IPS-15b (cell line): Measurements from ENCODE around the gene CCDC175.

Source experiments
- H3K27me3 ChIP-seq: one replicate; pipeline ENCODE4 v1.6.1; 2013; ENCODE audit warnings: low read length; ENCODE audit not compliant: control insufficient read depth, insufficient read depth
- H3K36me3 ChIP-seq: one replicate; pipeline ENCODE4 v1.6.1; 2013; ENCODE audit warnings: low read length; ENCODE audit not compliant: control insufficient read depth, insufficient read depth
- H3K4me1 ChIP-seq: one replicate; pipeline ENCODE4 v1.6.1; 2013; ENCODE audit warnings: mild to moderate bottlenecking, low read length; ENCODE audit not compliant: control insufficient read depth, insufficient read depth
- H3K4me3 ChIP-seq: one replicate; pipeline ENCODE4 v1.5.1; 2013; ENCODE audit warnings: low read depth, low read length
- H3K9ac ChIP-seq: one replicate; pipeline ENCODE4 v1.6.1; 2013; ENCODE audit warnings: low read depth, mild to moderate bottlenecking, low read length
- H3K9me3 ChIP-seq: one replicate; pipeline ENCODE4 v1.6.1; 2013; ENCODE audit warnings: mild to moderate bottlenecking, low read length; ENCODE audit not compliant: control insufficient read depth, insufficient read depth

CCDC175 gene

GRCh38 chr14:59582161-59582560, 5.5 kb upstream of the CCDC175 start:
- H3K27me3 ChIP-seq = no peaks in the 10 kb centered on the region
- no peak overlapping the region for H3K9ac ChIP-seq
- no peaks in the 10 kb centered on the region for H3K36me3 ChIP-seq
- H3K4me3 ChIP-seq = no peak overlapping the region
- no peaks in the 10 kb centered on the region for H3K9me3 ChIP-seq
- no peaks in the 10 kb centered on the region for H3K4me1 ChIP-seq

- H3K4me3 ChIP-seq = no peak overlapping the region
- peaks cover 2% of the 10 kb centered on the region for H3K27me3 ChIP-seq
- H3K4me1 ChIP-seq = no peaks in the 10 kb centered on the region
- H3K9ac ChIP-seq = no peak overlapping the region
- H3K36me3 ChIP-seq = no peaks in the 10 kb centered on the region
- no peaks in the 10 kb centered on the region for H3K9me3 ChIP-seq
Observed at GRCh38 chr14:59580911-59581310, 4.3 kb upstream of the CCDC175 start.

GRCh38 chr14:59570122-59570521, 6.5 kb downstream of the CCDC175 start:
- Histone ChIP-seq H3K36me3 (no peaks in the 10 kb centered on the region), H3K9me3 (no peaks in the 10 kb centered on the region), H3K9ac (no peak overlapping the region), H3K4me3 (no peak overlapping the region), H3K4me1 (peaks cover 10% of the 10 kb centered on the region), H3K27me3 (no peaks in the 10 kb centered on the region)

- Histone ChIP-seq H3K9me3 (no peaks in the 10 kb centered on the region), H3K4me1 (peaks cover 18% of the 10 kb centered on the region), H3K9ac (no peak overlapping the region), H3K36me3 (no peaks in the 10 kb centered on the region), H3K4me3 (no peak overlapping the region), H3K27me3 (no peaks in the 10 kb centered on the region)
Observed at GRCh38 chr14:59566725-59567124, 9.9 kb downstream of the CCDC175 start.

- no peaks in the 10 kb centered on the region for H3K27me3 ChIP-seq
- no peaks in the 10 kb centered on the region for H3K9me3 ChIP-seq
- H3K4me1 ChIP-seq = peaks cover 18% of the 10 kb centered on the region
- H3K9ac ChIP-seq = no peak overlapping the region
- no peaks in the 10 kb centered on the region for H3K36me3 ChIP-seq
- H3K4me3 ChIP-seq = no peak overlapping the region
Observed at GRCh38 chr14:59566296-59566695, 10.3 kb downstream of the CCDC175 start.

- Histone ChIP-seq H3K9me3 (no peaks in the 10 kb centered on the region), H3K27me3 (no peaks in the 10 kb centered on the region), H3K9ac (no peak overlapping the region), H3K36me3 (no peaks in the 10 kb centered on the region), H3K4me1 (peaks cover 18% of the 10 kb centered on the region), H3K4me3 (no peak overlapping the region)
Observed at GRCh38 chr14:59565087-59565486, 11.5 kb downstream of the CCDC175 start.

- no peaks in the 10 kb centered on the region for H3K9me3 ChIP-seq
- no peak overlapping the region for H3K4me3 ChIP-seq
- no peaks in the 10 kb centered on the region for H3K27me3 ChIP-seq
- H3K4me1 ChIP-seq = peaks cover 18% of the 10 kb centered on the region
- no peak overlapping the region for H3K9ac ChIP-seq
- H3K36me3 ChIP-seq = no peaks in the 10 kb centered on the region
Observed at GRCh38 chr14:59564366-59564765, 12.2 kb downstream of the CCDC175 start.

- no peak overlapping the region for H3K9ac ChIP-seq
- no peaks in the 10 kb centered on the region for H3K36me3 ChIP-seq
- H3K27me3 ChIP-seq = no peaks in the 10 kb centered on the region
- no peak overlapping the region for H3K4me3 ChIP-seq
- no peaks in the 10 kb centered on the region for H3K4me1 ChIP-seq
- no peaks in the 10 kb centered on the region for H3K9me3 ChIP-seq
Observed at GRCh38 chr14:59547310-59547709, 29.3 kb downstream of the CCDC175 start.

- H3K9me3 ChIP-seq = no peaks in the 10 kb centered on the region
- H3K27me3 ChIP-seq = no peaks in the 10 kb centered on the region
- H3K9ac ChIP-seq = no peak overlapping the region
- H3K4me3 ChIP-seq = no peak overlapping the region
- no peaks in the 10 kb centered on the region for H3K36me3 ChIP-seq
- H3K4me1 ChIP-seq = no peaks in the 10 kb centered on the region
Observed at GRCh38 chr14:59543873-59544272, 32.7 kb downstream of the CCDC175 start.

GRCh38 chr14:59541731-59542130, 34.9 kb downstream of the CCDC175 start:
- Histone ChIP-seq H3K4me1 (no peaks in the 10 kb centered on the region), H3K36me3 (no peaks in the 10 kb centered on the region), H3K9me3 (no peaks in the 10 kb centered on the region), H3K4me3 (no peak overlapping the region), H3K9ac (no peak overlapping the region), H3K27me3 (no peaks in the 10 kb centered on the region)

GRCh38 chr14:59540852-59541251, 35.8 kb downstream of the CCDC175 start:
- Histone ChIP-seq H3K4me3 (no peak overlapping the region), H3K9me3 (no peaks in the 10 kb centered on the region), H3K9ac (no peak overlapping the region), H3K27me3 (no peaks in the 10 kb centered on the region), H3K4me1 (no peaks in the 10 kb centered on the region), H3K36me3 (no peaks in the 10 kb centered on the region)

GRCh38 chr14:59538936-59539335, 37.7 kb downstream of the CCDC175 start:
- Histone ChIP-seq H3K36me3 (no peaks in the 10 kb centered on the region), H3K4me3 (no peak overlapping the region), H3K9ac (no peak overlapping the region), H3K9me3 (no peaks in the 10 kb centered on the region), H3K27me3 (no peaks in the 10 kb centered on the region), H3K4me1 (no peaks in the 10 kb centered on the region)

GRCh38 chr14:59537476-59537875, 39.1 kb downstream of the CCDC175 start:
- H3K27me3 ChIP-seq = no peaks in the 10 kb centered on the region
- H3K9me3 ChIP-seq = no peaks in the 10 kb centered on the region
- H3K36me3 ChIP-seq = no peaks in the 10 kb centered on the region
- no peaks in the 10 kb centered on the region for H3K4me1 ChIP-seq
- H3K4me3 ChIP-seq = no peak overlapping the region
- no peak overlapping the region for H3K9ac ChIP-seq
